Mesenchymal stem cell (in vitro differentiated cells and primary cell): ENCODE data around the gene UPP1.

Experiments
- DNase-seq: peaks from one replicate; pipeline ENCODE4 v3.0.0-alpha.2; 2013
- H2AFZ ChIP-seq: one replicate; pipeline ENCODE4 v1.6.1; 2013; ENCODE audit warnings: low read depth, mild to moderate bottlenecking, control low read depth, inconsistent platforms, low read length, moderate library complexity
- H2AK5ac ChIP-seq: 2 replicates; pipeline ENCODE4 v1.6.1; 2013; ENCODE audit warnings: low read length, moderate library complexity, mild to moderate bottlenecking, inconsistent platforms; ENCODE audit not compliant: severe bottlenecking
- H2BK120ac ChIP-seq: one replicate; pipeline ENCODE4 v1.6.1; 2013; ENCODE audit warnings: low read depth, mild to moderate bottlenecking, inconsistent platforms, low read length, moderate library complexity
- H2BK12ac ChIP-seq, 2 experiments: one replicate each; pipeline ENCODE4 v1.6.1; 2013; ENCODE audit warnings: inconsistent platforms in 2 of 2, low read length in 2 of 2, mild to moderate bottlenecking in 2 of 2, moderate library complexity in 2 of 2, control low read depth in 1 of 2
- H2BK15ac ChIP-seq: one replicate; pipeline ENCODE4 v1.6.1; 2013; ENCODE audit warnings: mild to moderate bottlenecking, low read depth, inconsistent platforms; ENCODE audit not compliant: poor library complexity, severe bottlenecking
- H2BK5ac ChIP-seq: 2 replicates; pipeline ENCODE4 v1.6.1; 2013; ENCODE audit warnings: low read depth, mild to moderate bottlenecking, low read length, control low read depth, inconsistent platforms; ENCODE audit not compliant: poor library complexity, severe bottlenecking
- H3K14ac ChIP-seq, 2 experiments: one replicate each; pipeline ENCODE4 v1.6.1; 2013; ENCODE audit warnings: inconsistent platforms in 2 of 2, low read length in 2 of 2, control low read depth in 1 of 2, mild to moderate bottlenecking in 1 of 2, moderate library complexity in 1 of 2
- H3K18ac ChIP-seq, 2 experiments: one replicate each; pipeline ENCODE4 v1.6.1; 2013; ENCODE audit warnings: inconsistent platforms in 2 of 2, low read length in 2 of 2, control low read depth in 1 of 2, low read depth in 1 of 2, mild to moderate bottlenecking in 1 of 2
- H3K23ac ChIP-seq, 2 experiments: one replicate each; pipeline ENCODE4 v1.6.1; 2013; ENCODE audit warnings: inconsistent platforms in 2 of 2, low read length in 2 of 2, mild to moderate bottlenecking in 2 of 2, moderate library complexity in 2 of 2, control low read depth in 1 of 2
- H3K27ac ChIP-seq: 2 replicates; pipeline ENCODE4 v1.5.1; 2013; ENCODE audit warnings: mild to moderate bottlenecking, moderate library complexity, low read length, control low read depth, inconsistent platforms; ENCODE audit not compliant: poor library complexity, severe bottlenecking
- H3K27me3 ChIP-seq, 2 experiments: 2 replicates each; pipeline versions ENCODE4 v1.6.1 to v1.7.0; 2013; ENCODE audit warnings: low read length in 2 of 2, mild to moderate bottlenecking in 2 of 2, moderate library complexity in 2 of 2, control low read depth in 1 of 2, inconsistent platforms in 1 of 2; ENCODE audit not compliant: control insufficient read depth in 1 of 2, insufficient read depth in 1 of 2
- H3K36me3 ChIP-seq, 2 experiments: 2 replicates each; pipeline versions ENCODE4 v1.6.1 to v1.7.0; 2013; ENCODE audit warnings: low read length in 2 of 2, control low read depth in 1 of 2, inconsistent platforms in 1 of 2, low read depth in 1 of 2, mild to moderate bottlenecking in 1 of 2; ENCODE audit not compliant: insufficient read depth in 2 of 2, control insufficient read depth in 1 of 2
- H3K4ac ChIP-seq, 2 experiments: one replicate each; pipeline ENCODE4 v1.6.1; 2013; ENCODE audit warnings: inconsistent platforms in 2 of 2, low read length in 2 of 2, mild to moderate bottlenecking in 2 of 2, moderate library complexity in 2 of 2, control low read depth in 1 of 2, low read depth in 1 of 2
- H3K4me1 ChIP-seq: 2 replicates; pipeline ENCODE4 v1.6.1; 2013; ENCODE audit warnings: low read depth, low read length, control low read depth; ENCODE audit not compliant: control insufficient read depth, insufficient read depth
- H3K4me2 ChIP-seq: 2 replicates; pipeline ENCODE4 v1.6.1; 2013; ENCODE audit warnings: low read length, mild to moderate bottlenecking, inconsistent platforms; ENCODE audit not compliant: poor library complexity, severe bottlenecking
- H3K4me3 ChIP-seq, 2 experiments: 2 replicates each; pipeline versions ENCODE4 v1.5.1 to v1.7.0; 2013; ENCODE audit warnings: low read length in 2 of 2, mild to moderate bottlenecking in 2 of 2, control low read depth in 1 of 2, low read depth in 1 of 2; ENCODE audit not compliant: insufficient read depth in 1 of 2
- H3K79me1 ChIP-seq: replicated peaks from 2 replicates; pipeline ENCODE4 v1.6.1; 2013; ENCODE audit warnings: mild to moderate bottlenecking, control low read depth, low read length, inconsistent platforms; ENCODE audit not compliant: poor library complexity, severe bottlenecking
- H3K9ac ChIP-seq: 2 replicates; pipeline ENCODE4 v1.7.0; 2013; ENCODE audit warnings: mild to moderate bottlenecking, low read length, moderate library complexity
- H3K9me3 ChIP-seq: 2 replicates; pipeline ENCODE4 v1.7.0; 2013; ENCODE audit warnings: mild to moderate bottlenecking, low read length; ENCODE audit not compliant: control insufficient read depth
- H4K8ac ChIP-seq: one replicate; pipeline ENCODE4 v1.6.1; 2013; ENCODE audit warnings: inconsistent platforms, mild to moderate bottlenecking, low read length, moderate library complexity
- H4K91ac ChIP-seq: one replicate; pipeline ENCODE4 v1.6.1; 2013; ENCODE audit warnings: mild to moderate bottlenecking, low read length, inconsistent platforms
- WGBS: methylation state at CpG from one replicate; pipeline ENCODE4 v1.1.7; 2013; ENCODE audit warnings: mixed read lengths; 5-methylcytosine and 5-hydroxymethylcytosine counted together

UPP1 gene

GRCh38 chr7:48113275-48113674, 24.2 kb downstream of the UPP1 start:
- 95% methylated on average over 6 of the region's 6 CpGs for WGBS

DNA sequence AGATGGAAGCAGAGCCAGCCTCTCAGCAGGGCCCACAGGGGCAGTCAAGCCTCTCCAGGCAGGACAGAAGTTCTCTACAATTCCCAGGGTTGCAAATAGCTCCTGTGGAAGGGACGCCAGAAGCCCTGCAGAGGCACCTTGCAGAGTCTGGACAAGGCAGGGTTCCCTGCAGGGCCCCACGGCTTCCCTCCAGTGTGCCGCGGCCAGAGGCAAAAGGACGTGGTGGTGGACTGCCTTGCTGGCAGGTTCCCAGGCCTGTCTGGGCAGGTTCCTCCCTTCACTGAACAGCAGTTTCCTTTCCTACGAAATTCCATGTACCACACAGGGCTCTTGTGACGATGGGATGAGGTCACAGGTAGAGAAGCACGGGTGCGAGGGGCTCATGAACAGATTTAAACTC, 25.1 kb downstream of the UPP1 start:
- Histone ChIP-seq H2BK15ac (no peak overlapping the region), H4K8ac (no peak overlapping the region), H3K9me3 (no peaks in the 10 kb centered on the region), H2AK5ac (no peak overlapping the region), H3K4me3 (no peak overlapping the region), H2AFZ (no peak overlapping the region), H3K14ac (peak overlapping the region in 1 of 2 experiments; percentile 18), H4K91ac (no peak overlapping the region), H3K79me1 (no peaks in the 10 kb centered on the region), H2BK12ac (no peak overlapping the region), H3K9ac (no peak overlapping the region), H3K27ac (no peak overlapping the region), H3K27me3 (no peaks in the 10 kb centered on the region), H3K36me3 (peaks cover 5 to 6% of the 10 kb centered on the region in 2 experiments), H3K4ac (no peak overlapping the region), H2BK5ac (no peak overlapping the region), H3K18ac (no peak overlapping the region), H2BK120ac (no peak overlapping the region), H3K23ac (no peak overlapping the region), H3K4me1 (peaks cover 10% of the 10 kb centered on the region), H3K4me2 (no peak overlapping the region)
- 89% methylated on average over 9 of the region's 9 CpGs for WGBS
- DNase-seq: no peak

More at GRCh38 chr7:48113275-48113674, 24.2 kb downstream of the UPP1 start:
- Histone ChIP-seq H3K36me3 (peaks cover 10 to 13% of the 10 kb centered on the region in 2 experiments), H3K79me1 (no peaks in the 10 kb centered on the region), H2BK5ac (no peak overlapping the region), H3K4me3 (no peak overlapping the region), H4K91ac (no peak overlapping the region), H3K14ac (no peak overlapping the region), H3K4me1 (peaks cover 10% of the 10 kb centered on the region), H2BK12ac (no peak overlapping the region), H3K18ac (no peak overlapping the region), H2BK120ac (no peak overlapping the region), H4K8ac (no peak overlapping the region), H2AK5ac (no peak overlapping the region), H3K27ac (no peak overlapping the region), H3K9me3 (no peaks in the 10 kb centered on the region), H3K27me3 (no peaks in the 10 kb centered on the region), H3K4ac (no peak overlapping the region), H3K9ac (no peak overlapping the region), H3K4me2 (no peak overlapping the region), H2AFZ (no peak overlapping the region), H2BK15ac (no peak overlapping the region), H3K23ac (no peak overlapping the region)
- no peak for DNase-seq

GRCh38 chr7:48114589-48114988, 25.5 kb downstream of the UPP1 start:
- no peak overlapping the region for H3K27ac ChIP-seq
- no peaks in the 10 kb centered on the region for H3K9me3 ChIP-seq
- no peak overlapping the region for H3K18ac ChIP-seq
- H3K4me2 ChIP-seq: no peak overlapping the region
- H2AK5ac ChIP-seq: no peak overlapping the region
- no peak overlapping the region for H4K91ac ChIP-seq
- H4K8ac ChIP-seq: no peak overlapping the region
- H3K14ac ChIP-seq: peak overlapping the region in 1 of 2 experiments; percentile 5
- H3K36me3 ChIP-seq: peaks cover under 1 to 3% of the 10 kb centered on the region in 2 experiments
- no peaks in the 10 kb centered on the region for H3K27me3 ChIP-seq
- no peak overlapping the region for H2BK15ac ChIP-seq
- H2BK120ac ChIP-seq: no peak overlapping the region
- H2BK5ac ChIP-seq: no peak overlapping the region
- H3K23ac ChIP-seq: no peak overlapping the region
- H3K4ac ChIP-seq: no peak overlapping the region
- no peak overlapping the region for H2AFZ ChIP-seq
- no peak overlapping the region for H2BK12ac ChIP-seq
- 92% methylated on average over 7 of the region's 7 CpGs for WGBS
- H3K79me1 ChIP-seq: no peaks in the 10 kb centered on the region
- DNase-seq: no peak
- peaks cover 10% of the 10 kb centered on the region for H3K4me1 ChIP-seq
- no peak overlapping the region for H3K9ac ChIP-seq
- no peak overlapping the region for H3K4me3 ChIP-seq

GRCh38 chr7:48116043-48116442, 27.0 kb downstream of the UPP1 start:
- Histone ChIP-seq H3K27me3 (no peaks in the 10 kb centered on the region), H3K23ac (no peak overlapping the region), H3K4me3 (no peak overlapping the region), H2AK5ac (no peak overlapping the region), H3K4ac (no peak overlapping the region), H2AFZ (no peak overlapping the region), H2BK5ac (no peak overlapping the region), H3K14ac (peak overlapping the region in 1 of 2 experiments; percentile 11), H3K9ac (no peak overlapping the region), H3K79me1 (no peaks in the 10 kb centered on the region), H3K27ac (no peak overlapping the region), H4K91ac (no peak overlapping the region), H3K4me2 (no peak overlapping the region), H2BK15ac (no peak overlapping the region), H3K9me3 (no peaks in the 10 kb centered on the region), H3K4me1 (peaks cover 8% of the 10 kb centered on the region), H3K36me3 (no peaks in the 10 kb centered on the region), H3K18ac (no peak overlapping the region), H4K8ac (peak overlapping the region; percentile 14), H2BK12ac (no peak overlapping the region), H2BK120ac (no peak overlapping the region)
- DNase-seq: no peak
- WGBS: 93% methylated on average over 5 of the region's 5 CpGs
